HG02623 (cell line): ENCODE measurements around the gene GEMIN4.
"Not testable (repeated sequence)": the region's sequence is repeated elsewhere in the genome, so short reads cannot be mapped to it uniquely, and the experiment has no call there.

Source experiments
- ATAC-seq: cut with Tn5 transposase; IDR thresholded peaks from one replicate; pipeline ENCODE4 v1.9.1; 2021; ENCODE audit warnings: moderate library complexity; ENCODE audit not compliant: unreplicated experiment

GEMIN4 gene

GRCh38 chr17:704111-704864, 47.8 kb downstream of the GEMIN4 start:
- ATAC-seq = no peak

- ATAC-seq = no peak
These were observed 48.8 kb downstream of the GEMIN4 start for GRCh38 chr17:703081-703875.

DNA sequence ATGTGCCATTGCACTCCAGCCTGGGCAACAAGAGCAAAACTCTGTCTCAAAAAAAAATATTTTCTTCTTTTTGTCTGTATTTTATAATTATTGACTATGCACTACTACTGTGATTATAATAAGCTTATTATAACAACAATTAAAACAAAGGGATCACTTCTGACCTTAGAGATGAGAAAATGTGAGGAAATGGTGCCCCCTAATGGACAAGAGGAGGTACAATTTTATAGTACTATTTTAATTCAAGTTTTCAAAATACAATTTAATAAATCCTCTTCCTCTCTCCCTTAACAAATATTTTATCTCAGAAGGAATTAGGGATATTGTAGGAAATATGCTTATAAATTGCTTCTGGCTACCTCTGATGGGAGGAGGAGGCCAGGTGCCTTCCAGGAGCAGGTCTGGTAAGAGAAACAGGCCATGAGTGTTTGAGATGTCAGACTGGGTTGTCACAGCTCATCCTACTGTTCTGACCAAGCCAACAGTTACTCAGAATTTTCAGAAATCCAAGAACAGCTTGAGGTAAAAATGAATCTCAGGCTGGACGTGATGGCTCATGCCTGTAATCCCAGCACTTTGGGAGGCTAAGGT, 51.5 kb downstream of the GEMIN4 start:
- no peak for ATAC-seq

- no peak for ATAC-seq
These were observed 52.7 kb downstream of the GEMIN4 start for GRCh38 chr17:699345-699744.

GRCh38 chr17:698096-698495, 54.0 kb downstream of the GEMIN4 start:
- not testable (repeated sequence) for ATAC-seq

- ATAC-seq = no peak
These were observed 54.4 kb downstream of the GEMIN4 start for GRCh38 chr17:697682-698081.

DNA sequence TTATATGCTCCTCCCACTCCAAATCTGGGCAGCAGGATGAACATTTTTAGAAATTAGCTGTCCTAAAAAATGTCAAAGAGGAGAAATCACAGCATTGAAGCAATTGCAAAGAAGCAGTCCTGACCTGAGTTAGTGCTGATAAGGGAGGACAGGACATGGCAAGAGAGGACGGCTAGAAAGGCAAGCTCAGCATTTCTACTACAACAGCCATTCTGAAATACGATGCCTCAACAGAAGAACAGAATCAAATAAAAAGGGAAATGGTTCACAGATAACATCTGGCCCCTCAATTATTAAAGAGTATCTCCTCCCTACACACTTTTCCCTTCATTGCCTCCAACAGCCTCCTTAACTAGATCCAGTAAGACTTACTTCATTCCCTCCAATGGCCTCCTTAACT, 55.7 kb downstream of the GEMIN4 start:
- ATAC-seq = no peak
